ENCODE results near the gene PLA2G3.

GRCh38 chr22:31140746-31141145 is 438 bp upstream of the PLA2G3 start:
- no peak for TF ChIP-seq CTCF (IDR thresholded peaks at IDR 0.05)
- no peak for TF ChIP-seq POLR2A (IDR thresholded peaks at IDR 0.05)
- TF ChIP-seq POLR2AphosphoS5 (IDR thresholded peaks at IDR 0.05) = no peak
